GM13976 (cell line): ENCODE measurements around the gene NEK10.

ENCODE experiments used
- DNase-seq: peaks from one replicate; pipeline ENCODE4 v3.0.0; 2012; ENCODE audit warnings: low spot score
- in situ Hi-C: fragments of 300-500 bp; cut with MboI; formaldehyde crosslinking; loops from one replicate; pipeline ENCODE4 v1.12.0; 2022; ENCODE audit warnings: low sequenced_read_pairs, mixed read lengths, inconsistent platforms; ENCODE audit not compliant: unreplicated experiment
- TF ChIP-seq, protein P1 (sequence below): IDR thresholded peaks from 2 replicates; pipeline ENCODE4 v1.5.1; 2012; ENCODE audit warnings: borderline replicate concordance, mild to moderate bottlenecking; ENCODE audit not compliant: insufficient read depth; ENCODE audit errors: extremely low read depth, missing control alignments, control extremely low read depth

NEK10 gene

DNA sequence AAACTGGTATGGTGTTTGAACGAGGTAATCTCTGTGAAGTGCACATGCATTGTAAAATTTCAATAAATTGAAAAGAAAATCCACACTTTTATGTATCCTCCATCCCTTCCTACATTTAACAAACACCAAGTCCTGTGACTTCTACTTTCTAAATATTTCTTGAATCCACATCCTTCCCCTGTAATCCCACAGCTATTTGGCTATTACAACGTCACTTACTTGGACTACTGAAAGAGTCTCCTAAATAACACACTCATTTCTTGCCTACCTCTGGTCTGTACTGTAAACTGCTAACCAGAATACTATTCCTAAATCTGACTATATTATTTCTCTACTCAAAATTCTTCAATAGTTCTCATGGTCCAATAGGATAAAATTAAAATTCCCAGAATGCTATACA, 176.1 kb downstream of the NEK10 start:
- DNase-seq = no peak
- TF ChIP-seq, protein P1, sequence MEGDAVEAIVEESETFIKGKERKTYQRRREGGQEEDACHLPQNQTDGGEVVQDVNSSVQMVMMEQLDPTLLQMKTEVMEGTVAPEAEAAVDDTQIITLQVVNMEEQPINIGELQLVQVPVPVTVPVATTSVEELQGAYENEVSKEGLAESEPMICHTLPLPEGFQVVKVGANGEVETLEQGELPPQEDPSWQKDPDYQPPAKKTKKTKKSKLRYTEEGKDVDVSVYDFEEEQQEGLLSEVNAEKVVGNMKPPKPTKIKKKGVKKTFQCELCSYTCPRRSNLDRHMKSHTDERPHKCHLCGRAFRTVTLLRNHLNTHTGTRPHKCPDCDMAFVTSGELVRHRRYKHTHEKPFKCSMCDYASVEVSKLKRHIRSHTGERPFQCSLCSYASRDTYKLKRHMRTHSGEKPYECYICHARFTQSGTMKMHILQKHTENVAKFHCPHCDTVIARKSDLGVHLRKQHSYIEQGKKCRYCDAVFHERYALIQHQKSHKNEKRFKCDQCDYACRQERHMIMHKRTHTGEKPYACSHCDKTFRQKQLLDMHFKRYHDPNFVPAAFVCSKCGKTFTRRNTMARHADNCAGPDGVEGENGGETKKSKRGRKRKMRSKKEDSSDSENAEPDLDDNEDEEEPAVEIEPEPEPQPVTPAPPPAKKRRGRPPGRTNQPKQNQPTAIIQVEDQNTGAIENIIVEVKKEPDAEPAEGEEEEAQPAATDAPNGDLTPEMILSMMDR = no peak
- in situ Hi-C loops = no loop called here

DNA sequence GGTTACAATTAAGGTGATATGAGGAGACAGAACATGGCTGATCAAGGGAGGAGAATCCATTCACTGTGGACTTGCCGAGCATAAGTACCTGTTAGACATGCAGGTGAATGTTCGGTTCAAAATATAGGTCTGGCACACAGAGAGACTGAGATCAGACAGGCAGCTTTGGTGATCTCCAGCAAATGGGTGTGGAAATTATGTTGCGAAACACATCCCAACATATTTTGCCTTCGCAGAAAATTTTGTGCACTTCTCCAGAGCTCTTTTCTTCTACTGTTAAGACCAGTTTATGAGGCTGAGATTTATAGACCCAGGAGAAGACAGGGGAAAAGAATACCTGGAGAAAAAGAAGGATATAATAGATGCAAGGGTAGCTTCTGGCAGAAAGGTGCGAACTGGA, 183.2 kb downstream of the NEK10 start:
- DNase-seq = no peak
- TF ChIP-seq, protein P1 = no peak
- in situ Hi-C loops = no loop called here

DNA sequence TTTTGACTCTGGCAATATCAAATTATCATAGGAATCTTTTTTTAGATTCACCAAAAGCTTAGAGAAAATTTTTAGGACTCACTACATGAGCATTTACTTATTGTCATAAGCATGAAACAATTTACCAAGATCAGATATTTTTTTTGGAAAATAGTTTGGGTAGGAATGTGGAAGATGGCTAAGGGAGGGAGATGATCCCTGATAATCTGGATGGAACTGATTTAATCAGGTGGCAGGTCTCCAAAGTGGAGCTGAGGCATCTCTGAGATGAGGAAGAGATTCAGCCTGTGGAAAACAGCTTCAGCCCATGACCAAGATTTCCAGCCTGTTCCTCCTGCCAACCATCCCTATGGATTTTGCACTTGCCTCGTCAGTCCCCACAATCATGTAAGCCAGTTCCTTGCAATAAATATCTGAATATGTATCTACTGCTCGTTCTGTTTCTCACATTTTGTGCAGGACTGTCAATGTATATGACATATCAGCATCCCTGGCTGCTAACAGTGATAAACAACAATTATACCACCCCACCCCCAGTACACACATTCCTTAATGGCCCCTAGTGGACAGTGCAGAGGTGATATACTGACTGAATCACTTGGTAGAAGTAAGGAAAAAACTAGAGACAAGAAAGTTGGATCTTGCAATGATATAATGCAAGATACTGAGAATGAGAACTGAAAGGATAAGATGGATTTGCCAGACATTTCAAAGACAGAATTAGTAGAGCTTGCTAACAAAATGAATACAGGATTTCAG, 183.8 kb downstream of the NEK10 start:
- no peak for DNase-seq
- TF ChIP-seq, protein P1 = no peak
- in situ Hi-C loops = no loop called here

DNA sequence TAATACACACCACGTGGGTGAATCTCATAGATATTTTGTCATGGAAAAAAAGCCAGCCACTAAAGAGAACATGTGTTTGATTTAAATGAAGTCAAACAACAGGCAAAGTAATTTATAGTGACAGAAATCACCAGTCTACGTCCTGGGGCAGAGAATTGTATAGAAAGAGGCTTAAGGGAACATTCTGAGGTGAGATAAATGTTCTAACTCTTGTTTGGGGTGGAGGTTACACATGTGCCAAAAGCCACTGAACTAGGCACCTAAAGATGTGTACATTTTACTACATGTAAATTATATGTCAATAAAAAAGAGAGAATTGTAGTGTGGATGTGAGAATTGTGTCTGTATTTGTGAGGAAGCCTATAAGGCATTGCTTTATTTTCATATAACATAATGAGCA, 184.9 kb downstream of the NEK10 start:
- TF ChIP-seq, protein P1 = no peak
- no peak for DNase-seq
- in situ Hi-C loops = no loop called here

DNA sequence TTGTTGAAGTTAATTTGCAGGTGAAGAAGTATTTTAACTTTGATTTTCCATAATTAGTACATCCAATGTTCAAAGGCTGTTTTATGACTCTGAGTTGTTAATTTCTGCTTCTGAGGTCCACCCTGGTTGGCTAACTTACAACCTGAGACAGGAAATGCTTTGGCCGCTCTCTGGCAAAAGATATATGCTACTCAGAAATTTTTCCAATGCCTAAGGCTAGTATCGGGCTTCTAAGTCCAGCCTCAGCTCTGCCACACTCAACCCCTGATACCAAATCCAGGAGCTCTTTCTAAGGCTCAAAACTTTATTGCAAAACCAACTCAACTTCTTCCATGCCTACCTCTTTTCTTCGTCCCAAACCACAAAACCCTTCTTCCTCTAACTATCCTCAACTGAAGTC, 192.9 kb downstream of the NEK10 start:
- TF ChIP-seq, protein P1 = no peak
- in situ Hi-C loops = no loop called here

DNA sequence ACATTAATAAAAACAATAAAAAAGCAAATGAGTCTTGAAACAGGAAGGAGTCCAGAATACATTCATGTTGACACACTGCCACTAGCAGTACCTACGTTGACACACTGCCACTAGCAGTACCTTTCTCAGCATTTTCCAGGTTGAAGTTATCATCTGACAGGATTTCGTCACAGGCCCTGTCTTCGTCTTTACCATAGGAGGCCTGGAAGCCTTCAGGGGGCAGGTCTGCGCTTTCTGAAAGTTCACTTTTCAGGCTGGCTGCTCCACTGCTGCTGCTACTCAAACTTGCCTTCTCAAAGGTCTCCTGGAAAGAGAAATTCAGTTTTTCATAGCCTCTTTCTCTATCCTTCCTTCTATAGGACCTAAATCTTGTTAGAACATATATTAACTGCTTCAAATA, 194.7 kb downstream of the NEK10 start:
- no peak for DNase-seq
- TF ChIP-seq, protein P1 = no peak
- in situ Hi-C loops = no loop called here

More for the DNA sequence above, 192.9 kb downstream of the NEK10 start:
- DNase-seq = no peak
